Chondrocyte (in vitro differentiated cells): Measurements from ENCODE around the gene TLE4. TPM values are rescaled to one million over a fixed set of nuclear protein-coding genes. Genes with fewer than 3 reads are reported as not detected.

Experiments
- DNase-seq: peaks from one replicate; pipeline ENCODE4 v3.0.0; 2021; ENCODE audit warnings: mixed read lengths, low spot score
- H3K27ac Mint-ChIP-seq: one replicate; pipeline ENCODE4 v1.8.0; 2021; ENCODE audit warnings: mild to moderate bottlenecking, moderate library complexity, mixed read lengths; ENCODE audit not compliant: unreplicated experiment
- H3K27me3 Mint-ChIP-seq: 2 replicates; pipeline ENCODE4 v1.8.0; 2021; ENCODE audit warnings: low read depth, mixed read lengths
- H3K36me3 Mint-ChIP-seq: 2 replicates; pipeline ENCODE4 v1.8.0; 2021; ENCODE audit warnings: low read depth, mixed read lengths
- H3K4me1 Mint-ChIP-seq: 2 replicates; pipeline ENCODE4 v1.8.0; 2021; ENCODE audit warnings: low read depth, mild to moderate bottlenecking, mixed read lengths
- H3K4me3 Mint-ChIP-seq: one replicate; pipeline ENCODE4 v1.8.0; 2021; ENCODE audit warnings: mild to moderate bottlenecking, moderate library complexity, mixed read lengths; ENCODE audit not compliant: unreplicated experiment
- H3K9me3 Mint-ChIP-seq: 2 replicates; pipeline ENCODE4 v1.8.0; 2021; ENCODE audit warnings: low read depth, mixed read lengths
- CTCF ChIP-seq: fragments of 200-600 bp; sonication (generic); IDR thresholded peaks from 2 replicates; pipeline ENCODE4 v1.5.0; 2021; ENCODE audit warnings: antibody characterized with exemption, mild to moderate bottlenecking, moderate library complexity
- total RNA-seq: library from RNA; stranded (reverse); gene quantifications from 3 replicates; pipeline ENCODE4 v1.2.1, GENCODE V29; 2021

The TLE4 gene
- total RNA-seq, 1 donor from 2014 or later, result 66.0 TPM

GRCh38 chr9:79555474-79556089, 16.2 kb upstream of the TLE4 start:
- DNase-seq, result no peak

GRCh38 chr9:79559495-79560181, 12.1 kb upstream of the TLE4 start:
- no peak for DNase-seq
- Mint-ChIP-seq H3K27ac (no peak overlapping the region), H3K9me3 (peaks cover 3% of the 10 kb centered on the region), H3K36me3 (no peaks in the 10 kb centered on the region), H3K4me1 (peaks cover 9% of the 10 kb centered on the region), H3K27me3 (no peaks in the 10 kb centered on the region), H3K4me3 (no peak overlapping the region)
- TF ChIP-seq CTCF, result no peak

More at GRCh38 chr9:79555474-79556089, 16.2 kb upstream of the TLE4 start:
- Mint-ChIP-seq H3K4me3 (no peak overlapping the region), H3K36me3 (peaks cover 1% of the 10 kb centered on the region), H3K27me3 (no peaks in the 10 kb centered on the region), H3K9me3 (peaks cover 6% of the 10 kb centered on the region), H3K4me1 (no peaks in the 10 kb centered on the region), H3K27ac (no peak overlapping the region)
- TF ChIP-seq CTCF, result no peak

GRCh38 chr9:79562749-79563386, 8.9 kb upstream of the TLE4 start:
- DNase-seq, result no peak
- TF ChIP-seq CTCF, result no peak
- Mint-ChIP-seq H3K36me3 (no peaks in the 10 kb centered on the region), H3K4me3 (no peak overlapping the region), H3K27ac (no peak overlapping the region), H3K9me3 (no peaks in the 10 kb centered on the region), H3K27me3 (no peaks in the 10 kb centered on the region), H3K4me1 (peaks cover 9% of the 10 kb centered on the region)

- H3K4me3 Mint-ChIP-seq, result no peak overlapping the region
- no peak overlapping the region for H3K27ac Mint-ChIP-seq
- no peak for TF ChIP-seq CTCF
- no peaks in the 10 kb centered on the region for H3K27me3 Mint-ChIP-seq
- DNase-seq, result no peak
- H3K9me3 Mint-ChIP-seq, result no peaks in the 10 kb centered on the region
- no peaks in the 10 kb centered on the region for H3K36me3 Mint-ChIP-seq
- peaks cover 9% of the 10 kb centered on the region for H3K4me1 Mint-ChIP-seq
Measured at GRCh38 chr9:79564105-79564504, 7.7 kb upstream of the TLE4 start.

GRCh38 chr9:79565245-79565644, 6.5 kb upstream of the TLE4 start:
- peaks cover 15% of the 10 kb centered on the region for H3K4me1 Mint-ChIP-seq
- no peaks in the 10 kb centered on the region for H3K9me3 Mint-ChIP-seq
- no peak overlapping the region for H3K27ac Mint-ChIP-seq
- no peaks in the 10 kb centered on the region for H3K27me3 Mint-ChIP-seq
- DNase-seq, result no peak
- no peak overlapping the region for H3K4me3 Mint-ChIP-seq
- no peaks in the 10 kb centered on the region for H3K36me3 Mint-ChIP-seq
- TF ChIP-seq CTCF, result no peak
